GM18511 (cell line): ENCODE data around the gene EFCAB7.

ENCODE experiments used
- ATAC-seq: cut with Tn5 transposase; IDR thresholded peaks from one replicate; pipeline ENCODE4 v1.9.1; 2021; ENCODE audit warnings: mild to moderate bottlenecking, moderate library complexity; ENCODE audit not compliant: unreplicated experiment

EFCAB7 gene

DNA sequence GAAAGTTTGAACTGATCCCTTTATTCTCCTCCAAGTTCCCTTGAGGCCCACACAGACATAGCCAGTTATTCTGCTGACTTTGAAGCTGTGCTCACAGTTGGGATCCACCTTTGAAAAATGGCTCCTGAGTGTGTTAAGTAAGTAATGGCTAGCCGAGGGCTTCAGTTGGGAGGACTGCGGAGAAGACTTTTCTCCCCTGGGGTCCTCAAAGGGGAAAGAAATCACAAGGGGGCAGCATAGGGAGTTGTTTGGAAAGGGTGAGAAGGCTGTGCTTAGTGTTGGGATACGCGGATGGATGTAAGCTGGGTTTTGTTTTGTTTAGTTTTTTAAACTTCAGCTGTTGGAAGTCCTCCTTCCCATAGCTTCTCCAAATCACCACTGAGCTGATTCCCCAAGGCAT lies 78.1 kb downstream of the EFCAB7 start:
- ATAC-seq: no peak

- no peak for ATAC-seq
These were observed 78.6 kb downstream of the EFCAB7 start for GRCh38 chr1:63601912-63602311.

- ATAC-seq: no peak
These were observed 79.3 kb downstream of the EFCAB7 start for GRCh38 chr1:63602629-63603028.

DNA sequence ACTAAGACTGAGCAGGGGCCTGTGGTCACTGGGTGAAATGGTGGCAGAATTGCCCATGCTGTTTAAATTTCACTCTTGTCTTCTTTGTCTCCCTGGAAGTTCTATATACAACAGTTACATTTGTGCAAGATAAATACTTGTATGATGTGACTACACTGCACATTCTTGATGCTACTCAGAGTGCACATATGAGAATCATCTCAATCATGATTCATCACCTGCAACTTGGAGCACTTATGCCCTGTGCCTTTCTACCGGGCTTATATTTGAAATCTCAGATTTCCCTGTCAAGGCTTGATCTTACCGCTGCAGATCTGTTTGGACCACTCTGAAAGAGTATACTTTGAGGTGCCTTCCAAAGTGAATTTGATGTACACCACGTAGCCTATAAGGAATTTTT lies 80.5 kb downstream of the EFCAB7 start:
- ATAC-seq: no peak

DNA sequence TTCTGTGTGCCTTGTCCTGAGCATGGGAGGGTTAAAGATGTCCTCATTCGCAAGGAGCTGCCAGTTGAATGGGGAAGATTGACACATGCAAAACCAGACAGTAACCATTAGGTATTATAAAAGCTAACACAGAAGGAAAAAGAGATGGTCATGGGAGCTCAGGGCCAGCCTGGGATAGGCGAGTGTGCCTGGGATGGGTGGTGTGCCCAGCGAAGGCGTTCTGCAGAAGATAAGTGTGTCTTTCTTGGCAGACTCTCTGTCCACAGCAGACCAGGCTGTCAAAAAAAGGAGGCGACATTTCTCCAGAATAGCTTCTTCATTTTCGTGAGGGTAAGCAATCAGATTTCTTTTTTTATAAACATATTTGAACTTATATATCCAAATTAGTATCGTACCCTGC lies 84.0 kb downstream of the EFCAB7 start:
- ATAC-seq: no peak

- ATAC-seq: no peak
These were observed 87.9 kb downstream of the EFCAB7 start for GRCh38 chr1:63611231-63611630.

- no peak for ATAC-seq
These were observed 89.2 kb downstream of the EFCAB7 start for GRCh38 chr1:63612564-63612963.

GRCh38 chr1:63612971-63613370 lies 89.6 kb downstream of the EFCAB7 start:
- no peak for ATAC-seq

DNA sequence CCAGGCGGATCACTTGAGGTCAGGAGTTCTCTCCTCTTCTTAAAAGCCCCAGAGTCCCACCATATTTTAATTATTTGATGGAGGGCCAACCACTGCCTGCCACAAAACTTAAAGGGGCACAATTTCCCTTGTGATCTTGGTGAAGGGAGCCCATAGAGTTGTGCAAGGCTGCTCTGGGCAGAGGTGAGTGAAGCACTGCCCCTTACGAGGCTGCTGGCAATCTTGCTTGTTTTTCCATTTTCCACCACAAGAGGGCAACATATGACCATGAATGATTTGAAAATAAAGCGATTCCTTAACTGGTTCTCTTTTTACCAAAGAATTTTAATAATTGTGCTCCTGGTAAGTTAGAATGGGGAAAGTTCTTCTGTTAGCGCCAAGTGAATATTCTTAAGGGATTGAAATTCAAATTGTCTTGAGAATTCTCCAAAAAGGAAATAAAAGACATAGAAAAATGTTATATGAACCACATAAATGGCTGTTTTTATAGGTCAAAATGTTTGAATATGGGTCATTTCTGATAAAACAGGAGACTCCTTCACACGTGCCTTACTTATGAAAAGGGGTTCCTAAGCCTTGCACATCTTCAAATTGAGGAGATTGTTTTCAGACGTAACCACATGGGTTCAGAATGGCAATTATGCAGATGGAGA lies 92.6 kb downstream of the EFCAB7 start:
- peak; percentile 65 for ATAC-seq

DNA sequence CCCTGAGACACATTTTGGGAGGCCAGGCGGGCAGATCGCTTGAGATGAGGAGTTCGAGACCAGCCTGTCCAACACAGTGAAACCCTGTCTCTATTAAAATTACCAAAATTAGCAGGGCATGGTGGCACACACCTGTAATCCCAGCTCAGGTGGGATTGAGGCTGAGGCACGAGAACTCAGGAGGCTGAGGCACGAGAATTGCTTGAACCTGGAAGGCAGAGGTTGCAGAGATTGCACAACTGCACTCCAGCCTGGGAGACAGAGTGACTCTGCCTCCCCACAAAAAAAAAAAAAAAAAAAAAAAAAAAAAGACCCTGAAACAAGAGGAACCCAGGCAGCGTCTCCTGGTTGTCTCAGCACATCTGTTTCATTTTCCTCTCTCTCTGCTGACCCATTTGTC lies 94.1 kb downstream of the EFCAB7 start:
- no peak for ATAC-seq

- ATAC-seq: no peak
These were observed 94.7 kb downstream of the EFCAB7 start for GRCh38 chr1:63618011-63618410.

DNA sequence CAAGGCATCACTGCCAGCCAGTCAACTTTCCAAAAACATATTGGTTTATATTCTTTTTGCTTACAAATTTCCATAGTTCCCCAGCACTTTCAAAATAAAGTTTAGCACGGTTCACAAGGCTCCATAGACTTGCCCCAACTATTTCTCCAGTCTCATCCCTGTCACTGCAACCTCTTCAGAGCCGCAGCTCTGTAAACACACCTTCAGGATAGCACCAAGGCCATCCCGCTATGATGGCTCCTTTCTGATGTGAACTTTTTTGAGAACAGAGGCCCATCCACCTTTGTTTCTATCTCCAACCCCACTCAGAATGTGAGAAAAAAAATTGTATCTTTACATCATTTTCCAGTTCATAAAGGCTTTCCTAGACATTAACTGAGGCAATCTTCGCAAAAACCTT lies 96.2 kb downstream of the EFCAB7 start:
- no peak for ATAC-seq

GRCh38 chr1:63620671-63621070 lies 97.3 kb downstream of the EFCAB7 start:
- no peak for ATAC-seq

DNA sequence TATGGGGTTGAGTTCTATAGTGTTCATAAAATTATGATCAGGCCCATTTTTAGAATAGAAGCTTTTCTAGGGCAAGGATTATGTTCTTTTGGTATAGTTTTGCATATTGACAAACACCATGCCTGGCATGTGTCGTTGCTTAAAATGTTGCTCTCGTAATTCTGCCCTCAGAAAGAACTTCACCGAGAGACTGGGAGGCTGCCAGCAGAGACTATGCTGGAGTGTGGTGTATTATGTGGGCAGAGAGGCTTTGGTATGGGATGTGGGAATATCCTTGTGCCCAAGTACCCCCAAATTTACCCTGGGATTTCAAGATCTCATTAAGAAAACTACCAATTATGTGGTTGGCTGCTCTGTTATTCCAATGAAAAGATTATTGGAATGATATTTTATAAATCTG lies 97.8 kb downstream of the EFCAB7 start:
- ATAC-seq: no peak

DNA sequence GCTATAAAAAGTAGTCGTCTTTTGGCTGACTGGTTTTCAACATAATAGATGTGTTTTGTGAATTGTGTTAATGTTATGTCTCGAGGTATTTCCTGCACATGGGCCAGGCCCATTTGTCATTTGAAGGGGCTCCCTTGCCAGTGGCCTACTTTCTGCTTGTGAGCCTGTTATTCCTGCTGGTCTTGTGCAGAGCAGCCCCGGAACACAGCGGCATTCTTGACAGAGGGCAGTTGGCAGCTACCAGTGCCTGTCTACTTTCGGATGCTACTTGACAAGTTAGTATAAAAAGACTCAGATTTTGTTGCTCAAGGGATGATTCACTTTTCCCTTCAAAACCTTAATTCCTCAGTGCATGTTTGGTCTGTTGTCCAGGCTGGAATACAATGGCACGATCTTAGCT lies 98.4 kb downstream of the EFCAB7 start:
- no peak for ATAC-seq
